AG09309 (cell line): ENCODE measurements around the gene CPZ.

Experiments used
- DNase-seq: peaks from one replicate; pipeline ENCODE4 v3.0.0-alpha.2; 2010; ENCODE audit warnings: low read depth
- H3K4me3 ChIP-seq: 2 replicates; pipeline ENCODE4 v1.5.1; 2011; ENCODE audit warnings: mild to moderate bottlenecking, low read depth, low read length, moderate library complexity; ENCODE audit not compliant: control insufficient read depth
- CTCF ChIP-seq: IDR thresholded peaks from 2 replicates; pipeline ENCODE4 v1.5.1; 2011; ENCODE audit warnings: mild to moderate bottlenecking, low read depth, low read length, inconsistent platforms; ENCODE audit not compliant: insufficient read depth, control insufficient read depth; ENCODE audit errors: missing control alignments

CPZ gene

GRCh38 chr4:8594097-8595038, 1.8 kb downstream of the CPZ start:
- DNase-seq: peak; percentile 46
- H3K4me3 ChIP-seq: peak overlapping the region; percentile 72
- peak; percentile 79 for TF ChIP-seq CTCF

GRCh38 chr4:8595237-8596087, 2.9 kb downstream of the CPZ start:
- no peak for TF ChIP-seq CTCF
- no peak for DNase-seq
- no peak overlapping the region for H3K4me3 ChIP-seq

GRCh38 chr4:8596891-8597290, 4.3 kb downstream of the CPZ start:
- H3K4me3 ChIP-seq: no peak overlapping the region
- no peak for TF ChIP-seq CTCF
- no peak for DNase-seq

GRCh38 chr4:8597319-8597718, 4.8 kb downstream of the CPZ start:
- no peak for TF ChIP-seq CTCF

GRCh38 chr4:8597791-8598190, 5.2 kb downstream of the CPZ start:
- TF ChIP-seq CTCF: no peak
- H3K4me3 ChIP-seq: no peak overlapping the region
- no peak for DNase-seq

More at GRCh38 chr4:8597319-8597718, 4.8 kb downstream of the CPZ start:
- DNase-seq: no peak
- H3K4me3 ChIP-seq: no peak overlapping the region

GRCh38 chr4:8598391-8599090, 6.0 kb downstream of the CPZ start:
- DNase-seq: no peak
- no peak overlapping the region for H3K4me3 ChIP-seq
- no peak for TF ChIP-seq CTCF
